Panc1 (cell line): Measurements from ENCODE around the gene RHBDL3. TPM values are rescaled to one million over a fixed set of nuclear protein-coding genes. Genes with fewer than 3 reads are reported as not detected.

ENCODE experiments used
- ATAC-seq: fragments of 200-7000 bp; cut with Tn5 transposase; 2 replicates; pipeline ENCODE4 v1.9.1; 2020; ENCODE audit warnings: mild to moderate bottlenecking, moderate library complexity
- BruUV-seq: library from RNA; stranded (reverse); fragments of 400-500 nt; replicated peaks from 2 replicates; lab custom pipeline; 2021; lab: Mats Ljungman, UMichigan
- CTCF ChIA-PET: fragments of 300-600 bp; sonication (Branson Sonifier 250); formaldehyde crosslinking; loops from one replicate; lab custom pipeline; 2022; ENCODE audit warnings: antibody characterized with exemption; lab: Charles Lee
- POLR2A ChIA-PET: fragments of 300-600 bp; sonication (Branson Sonifier 250); formaldehyde crosslinking; loops from one replicate; lab custom pipeline; 2022; ENCODE audit warnings: antibody characterized with exemption; lab: Charles Lee
- DNase-seq: peaks from one replicate; pipeline ENCODE4 v3.0.0-alpha.2; 2010; ENCODE audit warnings: low read depth, low spot score
- H3K27ac ChIP-seq: 2 replicates; pipeline ENCODE4 v1.5.1; 2011; ENCODE audit warnings: mild to moderate bottlenecking, low read length, inconsistent platforms
- H3K27me3 ChIP-seq: fragments of 200-500 bp; sonication (Bioruptor generic); 2 replicates; pipeline ENCODE4 v1.6.0; 2014; ENCODE audit warnings: low read length, inconsistent platforms; ENCODE audit not compliant: control insufficient read depth, insufficient read depth
- H3K36me3 ChIP-seq: fragments of 200-500 bp; sonication (Bioruptor generic); 2 replicates; pipeline ENCODE4 v1.5.1; 2014; ENCODE audit warnings: inconsistent platforms, mild to moderate bottlenecking, low read length, moderate library complexity; ENCODE audit not compliant: control insufficient read depth, insufficient read depth
- H3K4me1 ChIP-seq: 2 replicates; pipeline ENCODE4 v1.5.1; 2011; ENCODE audit warnings: inconsistent platforms, mild to moderate bottlenecking, low read length, moderate library complexity; ENCODE audit not compliant: control insufficient read depth, insufficient read depth
- H3K4me3 ChIP-seq, 2 experiments: 2 replicates each; pipeline ENCODE4 v1.5.1; 2011 to 2012; ENCODE audit warnings: low read depth in 2 of 2, low read length in 2 of 2, mild to moderate bottlenecking in 2 of 2, inconsistent platforms in 1 of 2, moderate library complexity in 1 of 2
- H3K9me3 ChIP-seq: fragments of 200-500 bp; sonication (Bioruptor generic); 2 replicates; pipeline ENCODE4 v1.5.1; 2014; ENCODE audit warnings: low read depth, mild to moderate bottlenecking, inconsistent platforms, low read length, moderate library complexity; ENCODE audit not compliant: control insufficient read depth, insufficient read depth
- POLR2AphosphoS5 ChIP-seq: IDR thresholded peaks from 2 replicates; pipeline ENCODE4 v1.6.1; 2012; ENCODE audit warnings: mild to moderate bottlenecking, low read depth, low read length, moderate library complexity
- SIN3A ChIP-seq: IDR thresholded peaks from 2 replicates; pipeline ENCODE4 v1.6.1; 2012; ENCODE audit warnings: low read depth, mild to moderate bottlenecking, low read length, moderate library complexity, borderline replicate concordance; ENCODE audit not compliant: insufficient read depth
- TCF7L2 ChIP-seq: IDR thresholded peaks from 2 replicates; pipeline ENCODE4 v1.6.1; 2011; ENCODE audit warnings: mild to moderate bottlenecking, low read depth, low read length, inconsistent platforms
- in situ Hi-C: cut with HindIII; loops from 2 replicates; pipeline ENCODE4 v1.10.0; 2016; ENCODE audit warnings: low sequenced_read_pairs, low pct_unique_long_range_greater_than_20kb
- intact Hi-C: fragments of 100-400 bp; cut with micrococcal nuclease; formaldehyde crosslinking; loops from one replicate; pipeline ENCODE4 v1.10.0; 2022; ENCODE audit not compliant: unreplicated experiment
- total RNA-seq: library from RNA; stranded (reverse); gene quantifications from one replicate; pipeline ENCODE4 v1.2.1, GENCODE V29; 2021; ENCODE audit not compliant: unreplicated experiment
- TF ChIP-seq, protein P1 (sequence below): fragments of 450-650 bp; IDR thresholded peaks from 2 replicates; pipeline ENCODE4 v1.5.1; 2017; ENCODE audit warnings: mild to moderate bottlenecking
- TF ChIP-seq, protein P2 (sequence below), 2 experiments: IDR thresholded peaks; 2 replicates each; pipeline ENCODE4 v1.6.1; 2011 to 2012; ENCODE audit warnings: low read depth in 2 of 2, control low read depth in 1 of 2, low read length in 1 of 2, mild to moderate bottlenecking in 1 of 2, moderate library complexity in 1 of 2; ENCODE audit not compliant: insufficient read depth in 1 of 2

RHBDL3 gene
- total RNA-seq, 1 experiment from 2014 or later = 3.2 TPM

DNA sequence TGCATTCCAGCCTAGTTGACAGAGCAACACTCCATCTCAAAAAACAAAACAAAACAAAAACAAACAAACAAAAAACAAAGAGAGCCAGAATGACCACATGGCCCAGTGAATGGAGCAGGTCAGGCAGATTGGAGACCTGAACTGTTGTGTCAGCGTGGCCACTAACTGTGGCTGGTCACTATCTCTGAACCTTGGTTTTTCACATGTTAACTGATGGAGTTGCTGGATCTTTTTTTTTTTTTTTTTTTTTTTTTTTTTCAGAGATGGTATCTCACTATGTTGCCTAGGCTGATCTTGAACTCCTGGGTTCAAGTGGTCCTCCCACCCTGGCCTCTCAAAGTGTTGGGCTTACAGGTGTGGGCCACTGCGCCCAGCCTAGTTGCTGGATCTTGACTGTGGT, 31.8 kb downstream of the RHBDL3 start:
- Histone ChIP-seq H3K4me1 (peaks cover 6% of the 10 kb centered on the region; the same call in 1 of the 2 replicates), H3K27ac (no peak overlapping the region), H3K4me3 (no peak overlapping the region), H3K27me3 (no peaks in the 10 kb centered on the region), H3K9me3 (no peaks in the 10 kb centered on the region), H3K36me3 (no peaks in the 10 kb centered on the region)
- CTCF ChIA-PET = no interaction called here
- BruUV-seq = no TSS peak
- POLR2A ChIA-PET = interaction anchor here (0.6 kb wide), 1 partner anchor 40 kb away, joined by 3 read pairs; no protein-coding TSS in a partner anchor
- no peak for DNase-seq
- ATAC-seq = no peak
- in situ Hi-C loops (no loop called here), intact Hi-C loops (no loop called here)
- TF ChIP-seq, protein P1, sequence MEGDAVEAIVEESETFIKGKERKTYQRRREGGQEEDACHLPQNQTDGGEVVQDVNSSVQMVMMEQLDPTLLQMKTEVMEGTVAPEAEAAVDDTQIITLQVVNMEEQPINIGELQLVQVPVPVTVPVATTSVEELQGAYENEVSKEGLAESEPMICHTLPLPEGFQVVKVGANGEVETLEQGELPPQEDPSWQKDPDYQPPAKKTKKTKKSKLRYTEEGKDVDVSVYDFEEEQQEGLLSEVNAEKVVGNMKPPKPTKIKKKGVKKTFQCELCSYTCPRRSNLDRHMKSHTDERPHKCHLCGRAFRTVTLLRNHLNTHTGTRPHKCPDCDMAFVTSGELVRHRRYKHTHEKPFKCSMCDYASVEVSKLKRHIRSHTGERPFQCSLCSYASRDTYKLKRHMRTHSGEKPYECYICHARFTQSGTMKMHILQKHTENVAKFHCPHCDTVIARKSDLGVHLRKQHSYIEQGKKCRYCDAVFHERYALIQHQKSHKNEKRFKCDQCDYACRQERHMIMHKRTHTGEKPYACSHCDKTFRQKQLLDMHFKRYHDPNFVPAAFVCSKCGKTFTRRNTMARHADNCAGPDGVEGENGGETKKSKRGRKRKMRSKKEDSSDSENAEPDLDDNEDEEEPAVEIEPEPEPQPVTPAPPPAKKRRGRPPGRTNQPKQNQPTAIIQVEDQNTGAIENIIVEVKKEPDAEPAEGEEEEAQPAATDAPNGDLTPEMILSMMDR = no peak
- TF ChIP-seq TCF7L2 (no peak), SIN3A (no peak), POLR2AphosphoS5 (no peak)
- TF ChIP-seq, protein P2, sequence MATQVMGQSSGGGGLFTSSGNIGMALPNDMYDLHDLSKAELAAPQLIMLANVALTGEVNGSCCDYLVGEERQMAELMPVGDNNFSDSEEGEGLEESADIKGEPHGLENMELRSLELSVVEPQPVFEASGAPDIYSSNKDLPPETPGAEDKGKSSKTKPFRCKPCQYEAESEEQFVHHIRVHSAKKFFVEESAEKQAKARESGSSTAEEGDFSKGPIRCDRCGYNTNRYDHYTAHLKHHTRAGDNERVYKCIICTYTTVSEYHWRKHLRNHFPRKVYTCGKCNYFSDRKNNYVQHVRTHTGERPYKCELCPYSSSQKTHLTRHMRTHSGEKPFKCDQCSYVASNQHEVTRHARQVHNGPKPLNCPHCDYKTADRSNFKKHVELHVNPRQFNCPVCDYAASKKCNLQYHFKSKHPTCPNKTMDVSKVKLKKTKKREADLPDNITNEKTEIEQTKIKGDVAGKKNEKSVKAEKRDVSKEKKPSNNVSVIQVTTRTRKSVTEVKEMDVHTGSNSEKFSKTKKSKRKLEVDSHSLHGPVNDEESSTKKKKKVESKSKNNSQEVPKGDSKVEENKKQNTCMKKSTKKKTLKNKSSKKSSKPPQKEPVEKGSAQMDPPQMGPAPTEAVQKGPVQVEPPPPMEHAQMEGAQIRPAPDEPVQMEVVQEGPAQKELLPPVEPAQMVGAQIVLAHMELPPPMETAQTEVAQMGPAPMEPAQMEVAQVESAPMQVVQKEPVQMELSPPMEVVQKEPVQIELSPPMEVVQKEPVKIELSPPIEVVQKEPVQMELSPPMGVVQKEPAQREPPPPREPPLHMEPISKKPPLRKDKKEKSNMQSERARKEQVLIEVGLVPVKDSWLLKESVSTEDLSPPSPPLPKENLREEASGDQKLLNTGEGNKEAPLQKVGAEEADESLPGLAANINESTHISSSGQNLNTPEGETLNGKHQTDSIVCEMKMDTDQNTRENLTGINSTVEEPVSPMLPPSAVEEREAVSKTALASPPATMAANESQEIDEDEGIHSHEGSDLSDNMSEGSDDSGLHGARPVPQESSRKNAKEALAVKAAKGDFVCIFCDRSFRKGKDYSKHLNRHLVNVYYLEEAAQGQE (IDR thresholded peaks at IDR 0.05; ENCODE audit: insufficient read depth in 1 of 2, low read depth in 2 of 2, low read length in 1 of 2) = no peak

DNA sequence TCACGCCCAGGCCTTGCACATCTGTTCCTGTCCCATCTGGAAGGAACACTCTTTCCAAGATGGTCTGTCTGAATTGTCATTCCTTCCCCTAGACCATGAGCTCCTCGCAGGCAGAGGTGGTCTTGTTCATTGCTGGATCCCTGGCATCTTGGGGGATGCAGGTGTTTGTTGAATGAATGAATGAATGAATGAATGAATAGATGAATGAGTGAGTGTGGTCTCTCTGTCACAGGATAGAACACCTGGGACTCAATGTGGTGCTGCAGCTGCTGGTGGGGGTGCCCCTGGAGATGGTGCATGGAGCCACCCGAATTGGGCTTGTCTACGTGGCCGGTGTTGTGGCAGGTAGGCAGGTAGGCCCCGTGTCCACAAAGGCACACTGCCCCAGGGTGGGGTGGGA, 32.2 kb downstream of the RHBDL3 start:
- intact Hi-C loops = no loop called here
- Histone ChIP-seq H3K27me3 (no peaks in the 10 kb centered on the region), H3K36me3 (no peaks in the 10 kb centered on the region), H3K27ac (no peak overlapping the region), H3K4me3 (no peak overlapping the region), H3K9me3 (no peaks in the 10 kb centered on the region), H3K4me1 (peaks cover 9% of the 10 kb centered on the region)
- ATAC-seq (no peak), DNase-seq (no peak)
- ChIA-PET CTCF (interaction anchor here (0.6 kb wide), 1 partner anchor 61 kb away, joined by 6 read pairs; no protein-coding TSS in a partner anchor), POLR2A (interaction anchor here (0.6 kb wide), 1 partner anchor 40 kb away, joined by 3 read pairs; no protein-coding TSS in a partner anchor)
- TF ChIP-seq, protein P2 (IDR thresholded peaks at IDR 0.05; ENCODE audit: insufficient read depth in 1 of 2, low read depth in 2 of 2, low read length in 1 of 2) = no peak
- TF ChIP-seq, protein P1 = no peak
- TF ChIP-seq POLR2AphosphoS5 (no peak), TCF7L2 (no peak), SIN3A (no peak)
- no TSS peak for BruUV-seq
- in situ Hi-C loops = no loop called here
